ENCODE measurements around the gene ATP11B. TPM values are rescaled to one million over a fixed set of nuclear protein-coding genes. Genes with fewer than 3 reads are reported as not detected.

ATP11B gene
- total and polyA plus RNA-seq, 2 experiments from 2014 or later = 5.8 to 24.7 TPM

DNA sequence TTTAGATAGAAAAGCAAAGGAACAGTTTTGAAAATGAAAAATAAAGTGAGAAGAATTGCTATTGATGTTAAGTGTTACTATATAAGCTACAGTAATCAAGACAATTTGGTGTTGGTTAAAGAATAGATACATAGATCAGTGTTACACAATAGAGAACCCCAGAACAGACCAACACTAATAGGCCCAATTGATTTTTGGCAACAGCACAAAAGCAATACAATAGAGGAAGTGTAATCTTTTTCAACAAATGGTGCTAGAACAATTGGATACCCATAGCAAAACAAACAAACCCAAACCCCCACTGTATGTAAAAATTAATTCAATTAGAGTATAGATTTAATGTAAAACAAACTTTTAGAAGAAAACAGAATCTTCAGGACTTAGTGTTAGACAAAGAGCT, 61.8 kb downstream of the ATP11B start:
- no peak for DNase-seq (ENCODE audit: low spot score)
- Histone ChIP-seq H3K4me1 (ENCODE audit: insufficient read depth) (no peaks in the 10 kb centered on the region), H3K27ac (ENCODE audit: low read depth) (no peak overlapping the region), H3F3A (replicated peaks; ENCODE audit: low read depth) (no peaks in the 10 kb centered on the region), H3K36me3 (ENCODE audit: insufficient read depth) (no peaks in the 10 kb centered on the region; the same call in 1 of the 2 replicates), H4K20me1 (replicated peaks; ENCODE audit: insufficient read depth) (no peaks in the 10 kb centered on the region), H2AFZ (no peak overlapping the region), H3K4me2 (no peak overlapping the region), H3K9me2 (ENCODE audit: insufficient read depth) (no peaks in the 10 kb centered on the region), H3K4me3 (no peak overlapping the region), H3K79me2 (replicated peaks; ENCODE audit: insufficient read depth) (no peaks in the 10 kb centered on the region), H3K27me3 (ENCODE audit: insufficient read depth) (no peaks in the 10 kb centered on the region)
- Mint-ChIP-seq H3K9me3 (no peaks in the 10 kb centered on the region), H3K27me3 (ENCODE audit: insufficient read depth, low read depth, poor library complexity) (peaks cover 2% of the 10 kb centered on the region), H3K4me3 (no peak overlapping the region), H3K36me3 (ENCODE audit: low read depth) (peaks cover under 1% of the 10 kb centered on the region; the same call in 1 of the 3 replicates), H3K4me1 (no peaks in the 10 kb centered on the region), H3K27ac (no peak overlapping the region)
- ATAC-seq = no peak
- TF ChIP-seq STAT1 (IDR thresholded peaks at IDR 0.05; ENCODE audit: unreplicated experiment) (no peak), POLR2AphosphoS5 (IDR thresholded peaks at IDR 0.05; ENCODE audit: low read depth) (no peak), JUNB (IDR thresholded peaks at IDR 0.05; ENCODE audit: unreplicated experiment) (no peak), ZNF331 (CRISPR knock-in tag; IDR thresholded peaks at IDR 0.05; ENCODE audit: low read depth) (no peak), CREB1 (CRISPR knock-in tag; IDR thresholded peaks at IDR 0.05; ENCODE audit: low read depth) (no peak), NANOG (IDR thresholded peaks at IDR 0.05; ENCODE audit: borderline replicate concordance) (no peak), EZH2phosphoT487 (IDR thresholded peaks at IDR 0.05; ENCODE audit: unreplicated experiment) (no peak), ZNF114 (CRISPR knock-in tag; IDR thresholded peaks at IDR 0.05) (no peak)
- TF ChIP-seq, protein P1, sequence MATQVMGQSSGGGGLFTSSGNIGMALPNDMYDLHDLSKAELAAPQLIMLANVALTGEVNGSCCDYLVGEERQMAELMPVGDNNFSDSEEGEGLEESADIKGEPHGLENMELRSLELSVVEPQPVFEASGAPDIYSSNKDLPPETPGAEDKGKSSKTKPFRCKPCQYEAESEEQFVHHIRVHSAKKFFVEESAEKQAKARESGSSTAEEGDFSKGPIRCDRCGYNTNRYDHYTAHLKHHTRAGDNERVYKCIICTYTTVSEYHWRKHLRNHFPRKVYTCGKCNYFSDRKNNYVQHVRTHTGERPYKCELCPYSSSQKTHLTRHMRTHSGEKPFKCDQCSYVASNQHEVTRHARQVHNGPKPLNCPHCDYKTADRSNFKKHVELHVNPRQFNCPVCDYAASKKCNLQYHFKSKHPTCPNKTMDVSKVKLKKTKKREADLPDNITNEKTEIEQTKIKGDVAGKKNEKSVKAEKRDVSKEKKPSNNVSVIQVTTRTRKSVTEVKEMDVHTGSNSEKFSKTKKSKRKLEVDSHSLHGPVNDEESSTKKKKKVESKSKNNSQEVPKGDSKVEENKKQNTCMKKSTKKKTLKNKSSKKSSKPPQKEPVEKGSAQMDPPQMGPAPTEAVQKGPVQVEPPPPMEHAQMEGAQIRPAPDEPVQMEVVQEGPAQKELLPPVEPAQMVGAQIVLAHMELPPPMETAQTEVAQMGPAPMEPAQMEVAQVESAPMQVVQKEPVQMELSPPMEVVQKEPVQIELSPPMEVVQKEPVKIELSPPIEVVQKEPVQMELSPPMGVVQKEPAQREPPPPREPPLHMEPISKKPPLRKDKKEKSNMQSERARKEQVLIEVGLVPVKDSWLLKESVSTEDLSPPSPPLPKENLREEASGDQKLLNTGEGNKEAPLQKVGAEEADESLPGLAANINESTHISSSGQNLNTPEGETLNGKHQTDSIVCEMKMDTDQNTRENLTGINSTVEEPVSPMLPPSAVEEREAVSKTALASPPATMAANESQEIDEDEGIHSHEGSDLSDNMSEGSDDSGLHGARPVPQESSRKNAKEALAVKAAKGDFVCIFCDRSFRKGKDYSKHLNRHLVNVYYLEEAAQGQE (IDR thresholded peaks at IDR 0.05; ENCODE audit: unreplicated experiment) = no peak
- TF ChIP-seq, protein P2, sequence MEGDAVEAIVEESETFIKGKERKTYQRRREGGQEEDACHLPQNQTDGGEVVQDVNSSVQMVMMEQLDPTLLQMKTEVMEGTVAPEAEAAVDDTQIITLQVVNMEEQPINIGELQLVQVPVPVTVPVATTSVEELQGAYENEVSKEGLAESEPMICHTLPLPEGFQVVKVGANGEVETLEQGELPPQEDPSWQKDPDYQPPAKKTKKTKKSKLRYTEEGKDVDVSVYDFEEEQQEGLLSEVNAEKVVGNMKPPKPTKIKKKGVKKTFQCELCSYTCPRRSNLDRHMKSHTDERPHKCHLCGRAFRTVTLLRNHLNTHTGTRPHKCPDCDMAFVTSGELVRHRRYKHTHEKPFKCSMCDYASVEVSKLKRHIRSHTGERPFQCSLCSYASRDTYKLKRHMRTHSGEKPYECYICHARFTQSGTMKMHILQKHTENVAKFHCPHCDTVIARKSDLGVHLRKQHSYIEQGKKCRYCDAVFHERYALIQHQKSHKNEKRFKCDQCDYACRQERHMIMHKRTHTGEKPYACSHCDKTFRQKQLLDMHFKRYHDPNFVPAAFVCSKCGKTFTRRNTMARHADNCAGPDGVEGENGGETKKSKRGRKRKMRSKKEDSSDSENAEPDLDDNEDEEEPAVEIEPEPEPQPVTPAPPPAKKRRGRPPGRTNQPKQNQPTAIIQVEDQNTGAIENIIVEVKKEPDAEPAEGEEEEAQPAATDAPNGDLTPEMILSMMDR (conservative IDR thresholded peaks at IDR 0.05; ENCODE audit: low read depth in 2 of 2) = no peak
- TF ChIP-seq, protein P3, sequence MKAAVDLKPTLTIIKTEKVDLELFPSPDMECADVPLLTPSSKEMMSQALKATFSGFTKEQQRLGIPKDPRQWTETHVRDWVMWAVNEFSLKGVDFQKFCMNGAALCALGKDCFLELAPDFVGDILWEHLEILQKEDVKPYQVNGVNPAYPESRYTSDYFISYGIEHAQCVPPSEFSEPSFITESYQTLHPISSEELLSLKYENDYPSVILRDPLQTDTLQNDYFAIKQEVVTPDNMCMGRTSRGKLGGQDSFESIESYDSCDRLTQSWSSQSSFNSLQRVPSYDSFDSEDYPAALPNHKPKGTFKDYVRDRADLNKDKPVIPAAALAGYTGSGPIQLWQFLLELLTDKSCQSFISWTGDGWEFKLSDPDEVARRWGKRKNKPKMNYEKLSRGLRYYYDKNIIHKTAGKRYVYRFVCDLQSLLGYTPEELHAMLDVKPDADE (IDR thresholded peaks at IDR 0.05) = no peak
